H7 (cell line): ENCODE data around the gene TIMM44. TPM values are rescaled to one million over a fixed set of nuclear protein-coding genes. Genes with fewer than 3 reads are reported as not detected.
"Not testable (repeated sequence)": the region's sequence is repeated elsewhere in the genome, so short reads cannot be mapped to it uniquely, and the experiment has no call there.

Experiments
- DNase-seq: peaks from one replicate; pipeline ENCODE4 v3.0.0; 2012
- H3K27me3 ChIP-seq: 2 replicates; pipeline ENCODE4 v1.6.0; 2011; ENCODE audit warnings: mild to moderate bottlenecking, low read length; ENCODE audit not compliant: control insufficient read depth, insufficient read depth
- H3K36me3 ChIP-seq: replicated peaks from 2 replicates; pipeline ENCODE4 v1.5.1; 2011; ENCODE audit warnings: low read length; ENCODE audit not compliant: control insufficient read depth, insufficient read depth
- H3K4me3 ChIP-seq: 2 replicates; pipeline ENCODE4 v1.5.1; 2011; ENCODE audit warnings: low read depth, mild to moderate bottlenecking, control low read depth, low read length, moderate library complexity; ENCODE audit not compliant: insufficient read depth
- total RNA-seq: library from RNA; depleted of rRNA; stranded (reverse); fragments of >200 nt; shearing (Covaris generic); gene quantifications from 2 replicates; pipeline ENCODE4 v1.2.3, GENCODE V29; 2014

The TIMM44 gene
- total RNA-seq, 1 experiment from 2014 or later: 131 TPM

GRCh38 chr19:7920519-7921301 is 22.8 kb downstream of the TIMM44 start:
- H3K4me3 ChIP-seq: peak overlapping the region; percentile 84
- H3K27me3 ChIP-seq: peaks cover 36% of the 10 kb centered on the region
- DNase-seq: peak; percentile 99

GRCh38 chr19:7919610-7920518 is 23.6 kb downstream of the TIMM44 start, which contains the start of gene SNAPC2:
Gene SNAPC2 (plus strand): TSS chr19:7920338. CDS start chr19:7920367, 29 bp downstream.
- peak within 1 kb of the TSS; percentile 84 for H3K4me3 ChIP-seq
- peaks cover 43% of the 10 kb centered on the region for H3K27me3 ChIP-seq
- no peaks in the 10 kb centered on the region; the same call in 1 of the 2 replicates for H3K36me3 ChIP-seq
- DNase-seq: peak; percentile 96

More at GRCh38 chr19:7920519-7921301, 22.8 kb downstream of the TIMM44 start:
- H3K36me3 ChIP-seq: no peaks in the 10 kb centered on the region; the same call in 1 of the 2 replicates

- Histone ChIP-seq H3K36me3 (no peaks in the 10 kb centered on the region; the same call in 1 of the 2 replicates), H3K27me3 (peaks cover 49% of the 10 kb centered on the region), H3K4me3 (no peak overlapping the region; the same call in 1 of the 2 replicates)
- DNase-seq: no peak
Measured at GRCh38 chr19:7918615-7919421, 24.6 kb downstream of the TIMM44 start.

GRCh38 chr19:7918062-7918614 is 25.3 kb downstream of the TIMM44 start:
- H3K36me3 ChIP-seq, DNase-seq: not testable (repeated sequence)
- H3K27me3 ChIP-seq: peaks cover 49% of the 10 kb centered on the region
- peak overlapping the region; percentile 41 for H3K4me3 ChIP-seq

GRCh38 chr19:7917267-7918061 is 26.0 kb downstream of the TIMM44 start:
- DNase-seq: peak; percentile 95
- H3K4me3 ChIP-seq: peak overlapping the region; percentile 41
- no peaks in the 10 kb centered on the region; the same call in none of the 2 replicates for H3K36me3 ChIP-seq
- peaks cover 49% of the 10 kb centered on the region for H3K27me3 ChIP-seq

GRCh38 chr19:7916955-7917266 is 26.6 kb downstream of the TIMM44 start:
- peaks cover 49% of the 10 kb centered on the region for H3K27me3 ChIP-seq
- peak overlapping the region; percentile 41 for H3K4me3 ChIP-seq
- DNase-seq: no peak
- H3K36me3 ChIP-seq: no peaks in the 10 kb centered on the region; the same call in none of the 2 replicates

GRCh38 chr19:7916103-7916954 is 27.1 kb downstream of the TIMM44 start:
- no peaks in the 10 kb centered on the region; the same call in 1 of the 2 replicates for H3K36me3 ChIP-seq
- peak overlapping the region; percentile 41 for H3K4me3 ChIP-seq
- peaks cover 49% of the 10 kb centered on the region for H3K27me3 ChIP-seq
- DNase-seq: peak; percentile 90

- no peaks in the 10 kb centered on the region; the same call in none of the 2 replicates for H3K36me3 ChIP-seq
- peak overlapping the region; percentile 41 for H3K4me3 ChIP-seq
- peaks cover 49% of the 10 kb centered on the region for H3K27me3 ChIP-seq
- no peak for DNase-seq
Measured at GRCh38 chr19:7915250-7916102, 28.0 kb downstream of the TIMM44 start.

GRCh38 chr19:7914598-7915045 is 28.8 kb downstream of the TIMM44 start, which contains the start of gene TGFBR3L:
Gene TGFBR3L (plus strand): TSS chr19:7914830.
- H3K27me3 ChIP-seq: peaks cover 48% of the 10 kb centered on the region
- peaks cover 1% of the 10 kb centered on the region for H3K36me3 ChIP-seq
- H3K4me3 ChIP-seq: no peak within 1 kb of the TSS
- DNase-seq: no peak

- peaks cover 44% of the 10 kb centered on the region for H3K27me3 ChIP-seq
- no peak for DNase-seq
- H3K4me3 ChIP-seq: no peak overlapping the region
- peaks cover 1% of the 10 kb centered on the region for H3K36me3 ChIP-seq
Measured at GRCh38 chr19:7914099-7914498, 29.4 kb downstream of the TIMM44 start.

GRCh38 chr19:7913652-7914051 is 29.8 kb downstream of the TIMM44 start:
- H3K4me3 ChIP-seq: no peak overlapping the region
- no peak for DNase-seq
- peaks cover 1% of the 10 kb centered on the region for H3K36me3 ChIP-seq
- peaks cover 39% of the 10 kb centered on the region for H3K27me3 ChIP-seq
